Adipocyte (in vitro differentiated cells): ENCODE data around the gene TBATA.

Source experiments
- DNase-seq: peaks from one replicate; pipeline ENCODE4 v3.0.0-alpha.2; 2015; ENCODE audit warnings: low read depth
- H3K27me3 ChIP-seq: replicated peaks from 2 replicates; pipeline ENCODE4 v1.7.0; 2013; ENCODE audit warnings: mild to moderate bottlenecking, low read length, moderate library complexity; ENCODE audit not compliant: control insufficient read depth, insufficient read depth
- H3K36me3 ChIP-seq: 2 replicates; pipeline ENCODE4 v1.7.0; 2013; ENCODE audit warnings: low read length, mild to moderate bottlenecking, moderate library complexity; ENCODE audit not compliant: control insufficient read depth, insufficient read depth, severe bottlenecking
- H3K4me1 ChIP-seq: 2 replicates; pipeline ENCODE4 v1.7.0; 2013; ENCODE audit warnings: mild to moderate bottlenecking, low read length, moderate library complexity; ENCODE audit not compliant: control insufficient read depth, insufficient read depth
- H3K4me3 ChIP-seq: 2 replicates; pipeline ENCODE4 v1.7.0; 2013; ENCODE audit warnings: mild to moderate bottlenecking, low read length, moderate library complexity
- H3K9ac ChIP-seq: 2 replicates; pipeline ENCODE4 v1.7.0; 2013; ENCODE audit warnings: mild to moderate bottlenecking, low read length, moderate library complexity
- H3K9me3 ChIP-seq: 2 replicates; pipeline ENCODE4 v1.7.0; 2013; ENCODE audit warnings: mild to moderate bottlenecking, low read length, moderate library complexity; ENCODE audit not compliant: control insufficient read depth

Gene TBATA

GRCh38 chr10:70757856-70758255 lies 27.3 kb downstream of the TBATA start:
- Histone ChIP-seq H3K4me3 (no peak overlapping the region), H3K27me3 (no peaks in the 10 kb centered on the region), H3K9me3 (no peaks in the 10 kb centered on the region), H3K36me3 (no peaks in the 10 kb centered on the region), H3K4me1 (peaks cover 24% of the 10 kb centered on the region), H3K9ac (no peak overlapping the region)
- no peak for DNase-seq

- no peak overlapping the region for H3K9ac ChIP-seq
- DNase-seq = peak; percentile 17
- no peak overlapping the region for H3K4me3 ChIP-seq
- no peaks in the 10 kb centered on the region for H3K9me3 ChIP-seq
- H3K27me3 ChIP-seq = no peaks in the 10 kb centered on the region
- peaks cover 18% of the 10 kb centered on the region for H3K4me1 ChIP-seq
- H3K36me3 ChIP-seq = no peaks in the 10 kb centered on the region
Observed at GRCh38 chr10:70756700-70757360, 28.3 kb downstream of the TBATA start.

DNA sequence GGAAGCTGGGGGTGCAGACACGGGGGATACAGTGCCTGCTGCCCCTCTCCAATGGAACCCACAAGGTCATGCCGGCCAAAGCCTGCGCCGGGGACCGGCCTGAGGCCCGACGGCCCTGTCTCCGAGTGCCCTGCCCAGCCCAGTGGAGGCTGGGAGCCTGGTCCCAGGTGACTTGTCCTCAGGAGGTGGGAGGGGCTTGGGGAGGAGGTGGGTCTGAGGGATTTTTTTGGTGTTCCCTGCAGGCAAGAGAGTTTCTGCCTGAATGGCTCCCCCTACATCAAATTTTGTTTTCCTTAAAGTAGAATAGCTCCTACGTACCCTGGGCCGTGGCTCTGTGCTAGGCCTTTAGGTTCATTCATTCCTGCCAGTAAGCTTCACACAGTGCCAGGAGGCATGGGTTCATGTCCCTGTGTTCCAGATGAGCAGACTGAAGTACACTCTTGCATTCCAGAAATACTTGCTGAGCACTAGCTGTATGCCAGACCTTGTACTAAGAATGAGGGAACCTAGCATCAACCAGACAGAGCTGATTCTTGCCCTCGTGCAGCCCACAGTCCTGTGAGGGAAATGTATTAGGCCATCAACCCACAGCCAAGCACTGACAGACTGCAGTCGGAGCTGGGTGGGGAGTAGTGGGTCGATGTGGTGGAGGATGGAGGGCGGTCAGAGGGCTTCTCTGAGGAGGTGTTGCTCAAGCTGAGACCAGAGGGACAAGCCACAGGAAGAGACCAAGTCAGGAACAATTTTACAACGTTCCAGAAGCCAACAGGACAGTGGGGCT lies 31.1 kb downstream of the TBATA start:
- Histone ChIP-seq H3K9me3 (no peaks in the 10 kb centered on the region), H3K36me3 (no peaks in the 10 kb centered on the region), H3K9ac (no peak overlapping the region), H3K4me3 (no peak overlapping the region), H3K27me3 (no peaks in the 10 kb centered on the region), H3K4me1 (peaks cover 18% of the 10 kb centered on the region)
- DNase-seq = peak; percentile 50

DNA sequence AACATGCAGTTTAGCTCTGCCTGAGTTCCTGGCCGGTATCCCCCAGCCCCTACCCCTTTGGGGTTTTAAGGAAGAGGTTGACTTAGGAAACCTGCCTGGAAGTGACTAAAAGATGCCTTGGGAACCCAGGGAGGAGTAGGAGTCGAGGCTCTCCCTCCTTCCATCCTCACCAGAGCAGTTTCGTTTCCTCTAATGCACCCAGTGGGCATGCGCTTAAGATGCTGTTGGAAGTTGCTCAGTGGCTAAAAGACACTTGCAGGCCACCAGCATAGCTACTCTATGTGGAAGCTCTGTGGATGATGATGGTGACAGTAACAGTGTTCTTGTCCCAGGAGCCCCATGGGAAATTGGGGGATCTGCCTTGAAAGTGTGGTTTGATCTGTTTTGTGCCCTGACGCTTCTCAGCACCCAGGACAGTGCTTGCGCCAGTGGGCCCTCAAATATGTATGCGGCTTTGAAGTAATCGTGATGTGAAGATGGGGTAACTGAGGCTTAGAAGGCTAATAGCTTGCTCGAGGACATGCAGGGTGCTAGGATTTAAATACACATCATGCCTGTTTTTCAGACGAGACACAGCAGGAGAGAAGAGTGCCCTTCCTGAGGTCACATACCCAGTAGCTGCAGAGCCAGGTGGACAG lies 32.0 kb downstream of the TBATA start:
- H3K9me3 ChIP-seq = no peaks in the 10 kb centered on the region
- no peaks in the 10 kb centered on the region for H3K27me3 ChIP-seq
- no peaks in the 10 kb centered on the region for H3K36me3 ChIP-seq
- no peak overlapping the region for H3K4me3 ChIP-seq
- no peak overlapping the region for H3K9ac ChIP-seq
- DNase-seq = no peak
- H3K4me1 ChIP-seq = peaks cover 14% of the 10 kb centered on the region

GRCh38 chr10:70752571-70752970 lies 32.6 kb downstream of the TBATA start:
- no peak for DNase-seq
- no peaks in the 10 kb centered on the region for H3K27me3 ChIP-seq

GRCh38 chr10:70751991-70752390 lies 33.2 kb downstream of the TBATA start:
- H3K4me1 ChIP-seq = peaks cover 19% of the 10 kb centered on the region
- H3K27me3 ChIP-seq = no peaks in the 10 kb centered on the region
- H3K9me3 ChIP-seq = no peaks in the 10 kb centered on the region
- no peak for DNase-seq
- no peak overlapping the region for H3K9ac ChIP-seq
- H3K4me3 ChIP-seq = no peak overlapping the region
- no peaks in the 10 kb centered on the region for H3K36me3 ChIP-seq

More at GRCh38 chr10:70752571-70752970, 32.6 kb downstream of the TBATA start:
- peaks cover 14% of the 10 kb centered on the region for H3K4me1 ChIP-seq
- H3K4me3 ChIP-seq = no peak overlapping the region
- H3K36me3 ChIP-seq = no peaks in the 10 kb centered on the region
- H3K9me3 ChIP-seq = no peaks in the 10 kb centered on the region
- no peak overlapping the region for H3K9ac ChIP-seq

DNA sequence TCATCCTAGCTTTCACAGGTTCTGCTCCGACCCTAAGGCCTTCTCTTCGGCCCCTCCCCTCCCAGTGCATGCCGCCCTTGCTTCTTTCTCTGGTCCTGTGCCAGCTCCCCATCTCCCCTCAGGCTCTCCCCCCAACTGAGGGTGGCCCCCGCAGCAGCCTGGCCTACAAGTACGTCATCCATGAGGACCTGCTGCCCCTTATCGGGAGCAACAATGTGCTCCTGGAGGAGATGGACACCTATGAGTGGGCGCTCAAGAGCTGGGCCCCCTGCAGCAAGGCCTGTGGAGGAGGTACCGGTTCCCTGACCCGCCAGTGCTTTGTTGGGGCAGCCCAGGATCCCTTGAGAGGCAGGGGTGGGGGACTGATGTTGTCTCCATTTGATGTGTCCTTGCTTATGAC lies 33.8 kb downstream of the TBATA start:
- no peaks in the 10 kb centered on the region for H3K27me3 ChIP-seq
- no peaks in the 10 kb centered on the region for H3K36me3 ChIP-seq
- no peak overlapping the region for H3K9ac ChIP-seq
- no peak for DNase-seq
- peaks cover 26% of the 10 kb centered on the region for H3K4me1 ChIP-seq
- H3K4me3 ChIP-seq = no peak overlapping the region
- no peaks in the 10 kb centered on the region for H3K9me3 ChIP-seq

DNA sequence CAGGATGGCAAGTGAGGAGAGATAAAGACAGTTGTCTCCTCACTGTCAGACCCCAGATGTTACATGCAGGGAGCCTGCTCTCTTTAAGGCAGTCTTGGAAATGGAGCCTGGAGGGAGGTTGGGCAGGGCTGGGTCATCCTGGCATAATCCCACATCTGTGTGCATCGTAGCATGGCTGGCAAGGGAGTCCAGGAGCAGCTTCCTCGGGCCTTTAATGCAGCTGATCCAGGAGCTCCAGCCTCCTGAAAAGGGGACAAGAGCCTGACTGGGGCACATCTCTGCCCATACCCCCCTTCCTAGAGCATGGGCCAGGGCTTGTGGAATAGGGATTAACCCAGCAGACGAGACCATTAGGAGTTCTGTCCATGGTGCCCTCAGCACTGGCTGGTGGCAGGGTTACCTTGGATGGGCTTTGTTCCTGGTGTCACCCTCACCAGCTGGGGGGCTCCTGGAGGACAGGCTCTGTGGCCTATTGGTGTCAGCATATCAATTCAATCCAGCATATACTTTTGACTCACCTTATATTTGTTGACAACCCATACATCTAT lies 34.9 kb downstream of the TBATA start:
- no peaks in the 10 kb centered on the region for H3K36me3 ChIP-seq
- H3K9me3 ChIP-seq = peaks cover 6% of the 10 kb centered on the region
- DNase-seq = no peak
- no peaks in the 10 kb centered on the region for H3K27me3 ChIP-seq
- no peak overlapping the region for H3K9ac ChIP-seq
- no peak overlapping the region for H3K4me3 ChIP-seq
- H3K4me1 ChIP-seq = peaks cover 27% of the 10 kb centered on the region

DNA sequence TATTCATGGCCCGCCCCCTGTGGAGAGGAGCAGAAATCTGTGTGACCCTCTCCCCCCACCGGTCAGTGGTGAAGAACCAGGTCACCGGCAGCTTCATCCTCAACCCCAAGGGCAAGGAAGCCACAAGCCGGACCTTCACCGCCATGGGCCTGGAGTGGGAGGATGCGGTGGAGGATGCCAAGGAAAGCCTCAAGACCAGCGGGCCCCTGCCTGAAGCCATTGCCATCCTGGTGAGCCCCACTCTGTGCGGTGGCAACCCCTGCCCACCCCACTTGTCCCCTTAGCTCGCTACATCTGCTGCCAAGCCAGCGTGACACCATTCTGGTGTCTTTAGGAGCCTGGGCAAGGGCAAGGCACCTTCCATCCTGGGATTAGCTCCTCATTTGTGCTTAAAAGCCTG lies 35.4 kb downstream of the TBATA start:
- no peak for DNase-seq
- Histone ChIP-seq H3K4me3 (no peak overlapping the region), H3K9ac (no peak overlapping the region)

GRCh38 chr10:70748801-70749573 lies 36.2 kb downstream of the TBATA start:
- Histone ChIP-seq H3K4me1 (peaks cover 14% of the 10 kb centered on the region), H3K27me3 (no peaks in the 10 kb centered on the region), H3K9me3 (peaks cover 6% of the 10 kb centered on the region), H3K9ac (no peak overlapping the region), H3K4me3 (no peak overlapping the region), H3K36me3 (no peaks in the 10 kb centered on the region)
- no peak for DNase-seq

More for the DNA sequence above, 35.4 kb downstream of the TBATA start:
- peaks cover 6% of the 10 kb centered on the region for H3K9me3 ChIP-seq
- H3K27me3 ChIP-seq = no peaks in the 10 kb centered on the region
- H3K36me3 ChIP-seq = no peaks in the 10 kb centered on the region
- peaks cover 22% of the 10 kb centered on the region for H3K4me1 ChIP-seq
